Right atrium auricular region (tissue), 2 donors: ENCODE measurements around the gene CABP4. TPM values are rescaled to one million over a fixed set of nuclear protein-coding genes. Genes with fewer than 3 reads are reported as not detected.
"Not testable (repeated sequence)": the region's sequence is repeated elsewhere in the genome, so short reads cannot be mapped to it uniquely, and the experiment has no call there.

Source experiments
- DNase-seq: peaks from one replicate; pipeline ENCODE4 v3.0.0-alpha.2; 2019; ENCODE audit warnings: low spot score
- H3K27ac ChIP-seq, 2 donors: fragments of 200-600 bp; sonication (generic); 1 replicate in 1 of 2; 2 replicates in 1 of 2; pipeline ENCODE4 v1.5.1; 2016 to 2019
- H3K27me3 ChIP-seq, 2 donors: fragments of 200-600 bp; sonication (generic); one replicate each; pipeline versions ENCODE4 v1.5.1 to v1.6.0; 2017 to 2019
- H3K36me3 ChIP-seq: fragments of 200-600 bp; sonication (generic); one replicate; pipeline ENCODE4 v1.5.1; 2016
- H3K4me1 ChIP-seq, 2 donors: fragments of 200-600 bp; sonication (generic); one replicate each; pipeline versions ENCODE4 v1.5.1 to v1.6.0; 2017 to 2019
- H3K4me3 ChIP-seq, 2 donors: fragments of 200-600 bp; sonication (generic); 1 replicate in 1 of 2; 2 replicates in 1 of 2; pipeline ENCODE4 v1.5.1; 2017 to 2019; ENCODE audit warnings: mild to moderate bottlenecking in 1 of 2, moderate library complexity in 1 of 2
- H3K9me3 ChIP-seq, 2 donors: fragments of 200-600 bp; sonication (generic); one replicate each; pipeline ENCODE4 v1.5.1; 2019
- total RNA-seq, 2 donors: library from RNA; depleted of rRNA; stranded (reverse); fragments of >200 nt; gene quantifications; one replicate each; pipeline ENCODE4 v1.1.0, GENCODE V29; 2016
- TF ChIP-seq, protein P1 (sequence below), 2 donors: fragments of 200-600 bp; sonication (generic); IDR thresholded peaks; one replicate each; pipeline ENCODE4 v1.5.1; 2019; ENCODE audit warnings: antibody characterized with exemption in 2 of 2

CABP4 gene
- total RNA-seq, 2 donors from 2014 or later: 1.3 TPM; not detected in 1

DNA sequence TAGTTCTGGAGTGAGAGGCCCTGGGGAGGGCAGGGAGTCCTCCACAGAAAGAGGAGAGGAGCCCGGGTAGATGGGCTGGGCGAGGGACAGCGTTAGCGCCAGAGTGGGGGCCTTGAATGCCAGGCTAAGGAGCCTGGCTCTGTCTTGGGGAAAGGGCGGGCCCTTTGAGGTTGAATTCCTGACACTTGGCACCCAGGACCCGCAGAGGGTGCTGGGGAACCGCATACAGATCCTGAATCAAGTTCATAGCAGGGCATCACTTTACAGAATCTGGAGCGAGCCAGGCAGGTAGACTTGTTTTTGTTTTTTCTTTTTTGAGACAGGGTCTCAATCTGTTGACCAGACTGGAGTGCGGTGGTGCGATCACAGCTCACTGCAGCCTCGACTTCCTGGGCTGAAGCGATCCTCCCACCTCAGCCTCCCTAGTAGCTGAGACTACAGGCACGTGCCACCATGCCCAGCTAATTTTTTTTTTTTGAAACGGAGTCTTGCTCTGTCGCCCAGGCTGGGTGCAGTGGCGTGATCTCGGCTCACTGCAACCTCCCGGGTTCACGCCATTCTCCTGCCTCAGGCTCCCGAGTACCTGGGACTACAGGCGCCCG is 33.6 kb upstream of the CABP4 start:
- Histone ChIP-seq H3K27me3 (no peaks in the 10 kb centered on the region), H3K27ac (peak overlapping the region; percentile 87 to 90), H3K9me3 (no peaks in the 10 kb centered on the region), H3K36me3 (no peaks in the 10 kb centered on the region), H3K4me1 (peaks cover 0 to 45% of the 10 kb centered on the region in 2 donors), H3K4me3 (peak overlapping the region in 1 of 2 donors; percentile 63)
- no peak for DNase-seq
- TF ChIP-seq, protein P1, sequence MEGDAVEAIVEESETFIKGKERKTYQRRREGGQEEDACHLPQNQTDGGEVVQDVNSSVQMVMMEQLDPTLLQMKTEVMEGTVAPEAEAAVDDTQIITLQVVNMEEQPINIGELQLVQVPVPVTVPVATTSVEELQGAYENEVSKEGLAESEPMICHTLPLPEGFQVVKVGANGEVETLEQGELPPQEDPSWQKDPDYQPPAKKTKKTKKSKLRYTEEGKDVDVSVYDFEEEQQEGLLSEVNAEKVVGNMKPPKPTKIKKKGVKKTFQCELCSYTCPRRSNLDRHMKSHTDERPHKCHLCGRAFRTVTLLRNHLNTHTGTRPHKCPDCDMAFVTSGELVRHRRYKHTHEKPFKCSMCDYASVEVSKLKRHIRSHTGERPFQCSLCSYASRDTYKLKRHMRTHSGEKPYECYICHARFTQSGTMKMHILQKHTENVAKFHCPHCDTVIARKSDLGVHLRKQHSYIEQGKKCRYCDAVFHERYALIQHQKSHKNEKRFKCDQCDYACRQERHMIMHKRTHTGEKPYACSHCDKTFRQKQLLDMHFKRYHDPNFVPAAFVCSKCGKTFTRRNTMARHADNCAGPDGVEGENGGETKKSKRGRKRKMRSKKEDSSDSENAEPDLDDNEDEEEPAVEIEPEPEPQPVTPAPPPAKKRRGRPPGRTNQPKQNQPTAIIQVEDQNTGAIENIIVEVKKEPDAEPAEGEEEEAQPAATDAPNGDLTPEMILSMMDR (IDR thresholded peaks at IDR 0.05): no peak

DNA sequence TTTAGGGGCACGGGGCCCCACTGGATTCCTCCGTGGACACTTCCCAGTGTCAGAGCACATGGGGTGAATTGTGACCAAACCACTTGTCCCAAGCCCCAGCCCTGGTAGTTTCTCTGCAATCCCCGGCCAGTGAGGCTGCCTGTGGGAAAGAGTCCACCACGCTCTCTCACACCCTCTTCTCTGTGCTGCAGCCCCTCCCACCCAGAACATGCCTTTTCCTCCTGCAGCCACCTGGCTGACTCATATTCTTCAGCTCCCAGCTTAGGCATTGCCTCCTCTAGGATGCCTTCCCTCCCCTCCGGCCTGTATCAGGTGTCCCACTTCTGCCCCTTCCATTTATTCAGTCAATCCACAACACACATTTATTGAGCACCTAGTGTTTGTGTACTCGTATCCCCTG is 32.3 kb upstream of the CABP4 start:
- no peak for DNase-seq
- Histone ChIP-seq H3K4me1 (peaks cover 0 to 37% of the 10 kb centered on the region in 2 donors), H3K27me3 (no peaks in the 10 kb centered on the region), H3K9me3 (no peaks in the 10 kb centered on the region), H3K27ac (no peak overlapping the region), H3K36me3 (no peaks in the 10 kb centered on the region), H3K4me3 (no peak overlapping the region)
- TF ChIP-seq, protein P1 (IDR thresholded peaks at IDR 0.05): no peak

- Histone ChIP-seq H3K27ac (no peak overlapping the region), H3K4me3 (no peak overlapping the region), H3K4me1 (peaks cover 0 to 32% of the 10 kb centered on the region in 2 donors), H3K9me3 (no peaks in the 10 kb centered on the region), H3K36me3 (no peaks in the 10 kb centered on the region), H3K27me3 (no peaks in the 10 kb centered on the region)
- DNase-seq: no peak
- TF ChIP-seq, protein P1 (IDR thresholded peaks at IDR 0.05): no peak
These were observed 31.7 kb upstream of the CABP4 start for GRCh38 chr11:67423466-67423865.

- no peak for DNase-seq
- H3K9me3 ChIP-seq: no peaks in the 10 kb centered on the region
- H3K4me3 ChIP-seq: no peak overlapping the region
- H3K4me1 ChIP-seq: peaks cover 0 to 30% of the 10 kb centered on the region in 2 donors
- no peak overlapping the region for H3K27ac ChIP-seq
- TF ChIP-seq, protein P1 (IDR thresholded peaks at IDR 0.05): no peak
- H3K27me3 ChIP-seq: no peaks in the 10 kb centered on the region
- H3K36me3 ChIP-seq: no peaks in the 10 kb centered on the region
These were observed 31.1 kb upstream of the CABP4 start for GRCh38 chr11:67423891-67424613.

GRCh38 chr11:67427364-67427859 is 27.7 kb upstream of the CABP4 start:
- peak overlapping the region; percentile 78 to 98 for H3K4me3 ChIP-seq
- peaks cover 19% of the 10 kb centered on the region for H3K36me3 ChIP-seq
- not testable (repeated sequence) for DNase-seq, H3K27me3 ChIP-seq, H3K9me3 ChIP-seq
- peak overlapping the region; percentile 90 for H3K27ac ChIP-seq
- H3K4me1 ChIP-seq: peaks cover 0 to 25% of the 10 kb centered on the region in 2 donors
